HUDEP-2 (cell line): ENCODE measurements around the gene RAI1.
"Not testable (repeated sequence)": the region's sequence is repeated elsewhere in the genome, so short reads cannot be mapped to it uniquely, and the experiment has no call there.

Experiments used
- DNase-seq, 76 experiments: peaks; one replicate each; lab custom pipeline; 2025; ENCODE audit not compliant: unreplicated experiment in 76 of 76; lab: John Stamatoyannopoulos, UW

The RAI1 gene

GRCh38 chr17:17793378-17794214 lies 112.3 kb downstream of the RAI1 start:
- no peak for DNase-seq

- no peak for DNase-seq
These were observed 113.1 kb downstream of the RAI1 start for GRCh38 chr17:17794382-17794781.

- DNase-seq, result no peak
These were observed 114.0 kb downstream of the RAI1 start for GRCh38 chr17:17795296-17795695.

GRCh38 chr17:17795946-17796786 lies 114.9 kb downstream of the RAI1 start:
- DNase-seq, result no peak

GRCh38 chr17:17796787-17797061 lies 115.5 kb downstream of the RAI1 start:
- DNase-seq, result no peak

GRCh38 chr17:17797119-17797809 lies 116.0 kb downstream of the RAI1 start:
- no peak for DNase-seq

GRCh38 chr17:17798010-17798556 lies 116.8 kb downstream of the RAI1 start:
- DNase-seq, result no peak

- DNase-seq, result peak in 3 of 76 experiments; percentile 21 to 28 (median 22)
These were observed 117.5 kb downstream of the RAI1 start for GRCh38 chr17:17798573-17799255.

GRCh38 chr17:17800504-17801021 lies 119.3 kb downstream of the RAI1 start:
- DNase-seq, result no peak

- DNase-seq, result no peak
These were observed 120.7 kb downstream of the RAI1 start for GRCh38 chr17:17801800-17802481.

GRCh38 chr17:17804007-17804406 lies 122.7 kb downstream of the RAI1 start:
- DNase-seq, result no peak

GRCh38 chr17:17805575-17805974 lies 124.3 kb downstream of the RAI1 start:
- DNase-seq, result no peak

GRCh38 chr17:17806035-17806434 lies 124.8 kb downstream of the RAI1 start:
- no peak for DNase-seq

GRCh38 chr17:17806611-17807274 lies 125.5 kb downstream of the RAI1 start:
- DNase-seq, result no peak

GRCh38 chr17:17807440-17807839 lies 126.2 kb downstream of the RAI1 start:
- no peak for DNase-seq

GRCh38 chr17:17808200-17808599 lies 126.9 kb downstream of the RAI1 start:
- not testable (repeated sequence) for DNase-seq

- DNase-seq, result peak in 3 of 76 experiments; percentile 11 to 34 (median 19)
These were observed 127.6 kb downstream of the RAI1 start for GRCh38 chr17:17808706-17809432.

- no peak for DNase-seq
These were observed 128.3 kb downstream of the RAI1 start for GRCh38 chr17:17809531-17810083.
